Stimulated activated memory B cell treated with anti-CD40 and anti-IgM and Interleukin-4, amounts not matched to agents 10 μg/mL and 1 μg/mL and 100 μg/mL, for 72 hours (primary cell): ENCODE results near the gene GALNT7.
A peak's percentile ranks its signal among the peaks of the same experiment; 100 is the strongest.

ENCODE experiments used
- ATAC-seq: fragments of 150-1000 bp; cut with Tn5 transposase; 2 replicates; pipeline ENCODE4 v1.10.0; 2021
- H3K27ac Mint-ChIP-seq: one replicate; pipeline ENCODE4 v1.8.0; 2022; ENCODE audit warnings: mild to moderate bottlenecking, mixed read lengths
- H3K27me3 Mint-ChIP-seq: one replicate; pipeline ENCODE4 v1.8.0; 2022; ENCODE audit warnings: mixed read lengths
- H3K36me3 Mint-ChIP-seq: one replicate; pipeline ENCODE4 v1.8.0; 2022; ENCODE audit warnings: mixed read lengths
- H3K4me1 Mint-ChIP-seq: one replicate; pipeline ENCODE4 v1.8.0; 2022; ENCODE audit warnings: mixed read lengths
- H3K4me3 Mint-ChIP-seq: one replicate; pipeline ENCODE4 v1.8.0; 2022; ENCODE audit warnings: mild to moderate bottlenecking, moderate library complexity, mixed read lengths
- H3K9me3 Mint-ChIP-seq: one replicate; pipeline ENCODE4 v1.8.0; 2022; ENCODE audit warnings: mixed read lengths

Gene GALNT7

DNA sequence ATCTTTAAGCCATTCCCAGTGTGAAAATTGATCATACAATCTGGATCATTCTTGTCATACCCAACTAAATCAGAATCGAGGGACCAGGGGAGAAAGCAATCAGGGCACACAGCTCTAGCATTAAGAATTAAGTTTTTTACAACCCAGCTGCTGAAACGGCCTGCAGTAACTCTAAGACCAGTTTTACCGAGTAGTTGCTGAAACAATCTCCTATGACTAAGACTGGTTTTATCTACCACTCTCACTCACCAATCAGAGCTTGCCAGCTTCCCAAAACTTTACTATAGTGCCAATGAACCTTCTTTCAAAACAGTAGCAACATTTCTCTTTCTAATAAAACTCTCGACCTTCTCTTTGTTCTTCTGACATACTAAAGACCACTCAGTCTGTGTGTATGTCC, 199.3 kb downstream of the GALNT7 start:
- no peak for ATAC-seq
- H3K4me1 Mint-ChIP-seq: peaks cover 15% of the 10 kb centered on the region
- no peaks in the 10 kb centered on the region for H3K9me3 Mint-ChIP-seq
- peaks cover 2% of the 10 kb centered on the region for H3K27me3 Mint-ChIP-seq
- no peak overlapping the region for H3K27ac Mint-ChIP-seq
- no peak overlapping the region for H3K4me3 Mint-ChIP-seq
- no peaks in the 10 kb centered on the region for H3K36me3 Mint-ChIP-seq

DNA sequence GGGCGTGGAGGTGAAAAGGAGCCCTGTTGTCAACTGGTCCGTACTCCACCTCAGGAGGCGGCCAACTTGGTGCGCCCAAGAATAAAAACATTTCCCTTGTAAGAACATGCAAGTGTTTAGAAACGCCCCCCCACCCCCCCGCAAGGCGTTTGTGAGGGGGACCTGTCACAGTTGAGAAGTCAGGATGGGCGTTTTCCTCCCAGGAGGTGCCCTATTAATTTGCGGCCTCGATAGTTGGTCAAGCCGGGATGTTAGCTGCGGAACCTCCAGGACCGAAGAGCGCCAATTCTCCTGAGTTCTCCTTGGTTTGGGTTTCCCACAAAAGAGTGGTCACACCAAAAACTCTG, 201.5 kb downstream of the GALNT7 start:
- ATAC-seq: peak; percentile 61
- H3K27ac Mint-ChIP-seq: peak overlapping the region; percentile 83

DNA sequence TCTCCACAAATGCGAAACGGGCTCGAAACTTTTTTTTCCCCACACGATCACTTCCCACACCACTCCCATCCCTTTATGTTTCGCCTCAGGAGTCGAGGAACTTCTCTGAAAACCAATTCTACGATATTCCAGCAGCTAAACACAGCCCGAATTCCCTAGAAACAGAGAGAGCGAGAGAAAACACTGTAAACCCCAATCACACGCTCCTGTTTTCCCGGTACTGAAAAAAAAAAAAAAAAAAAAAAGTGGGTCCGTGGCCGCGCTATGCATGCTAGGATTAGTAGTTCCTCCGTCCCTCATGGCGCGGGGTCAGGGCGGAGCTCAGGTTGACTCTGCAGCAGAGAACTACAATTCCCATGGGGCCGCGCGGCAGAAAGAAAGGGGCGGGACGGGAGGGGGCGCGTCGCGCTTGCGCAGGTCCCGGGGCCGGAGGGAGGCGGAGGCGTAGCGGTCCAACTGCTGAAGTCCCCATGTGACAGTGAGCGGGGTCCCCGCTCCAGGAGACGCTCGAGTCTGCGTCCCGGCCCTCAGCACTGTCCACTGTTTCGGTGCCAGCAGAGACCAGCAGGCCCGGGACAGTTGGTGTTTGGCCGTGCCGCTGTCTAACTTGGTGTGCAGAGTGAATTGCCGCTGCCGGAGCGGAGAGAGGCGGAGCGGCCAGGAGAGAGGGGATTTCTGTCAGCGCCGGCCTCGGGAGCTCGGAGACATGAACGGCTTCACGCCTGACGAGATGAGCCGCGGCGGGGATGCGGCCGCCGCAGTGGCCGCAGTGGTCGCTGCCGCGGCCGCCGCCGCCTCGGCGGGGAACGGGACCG, 202.1 kb downstream of the GALNT7 start, which contains the start of gene SAP30:
Gene SAP30, plus strand, starts transcription at position 478 of the 815 bp plus-strand sequence. Its CDS starts 229 bp downstream, at position 707.
- Mint-ChIP-seq H3K4me1 (peaks cover 21% of the 10 kb centered on the region), H3K36me3 (no peaks in the 10 kb centered on the region), H3K27me3 (peaks cover 9% of the 10 kb centered on the region), H3K27ac (peak within 1 kb of the TSS; percentile 83), H3K9me3 (no peaks in the 10 kb centered on the region), H3K4me3 (peak within 1 kb of the TSS; percentile 100)
- ATAC-seq: peak; percentile 95

More for the DNA sequence above, 201.5 kb downstream of the GALNT7 start:
- Mint-ChIP-seq H3K4me3 (peak overlapping the region; percentile 100), H3K27me3 (peaks cover 9% of the 10 kb centered on the region), H3K9me3 (no peaks in the 10 kb centered on the region), H3K36me3 (no peaks in the 10 kb centered on the region), H3K4me1 (peaks cover 21% of the 10 kb centered on the region)

DNA sequence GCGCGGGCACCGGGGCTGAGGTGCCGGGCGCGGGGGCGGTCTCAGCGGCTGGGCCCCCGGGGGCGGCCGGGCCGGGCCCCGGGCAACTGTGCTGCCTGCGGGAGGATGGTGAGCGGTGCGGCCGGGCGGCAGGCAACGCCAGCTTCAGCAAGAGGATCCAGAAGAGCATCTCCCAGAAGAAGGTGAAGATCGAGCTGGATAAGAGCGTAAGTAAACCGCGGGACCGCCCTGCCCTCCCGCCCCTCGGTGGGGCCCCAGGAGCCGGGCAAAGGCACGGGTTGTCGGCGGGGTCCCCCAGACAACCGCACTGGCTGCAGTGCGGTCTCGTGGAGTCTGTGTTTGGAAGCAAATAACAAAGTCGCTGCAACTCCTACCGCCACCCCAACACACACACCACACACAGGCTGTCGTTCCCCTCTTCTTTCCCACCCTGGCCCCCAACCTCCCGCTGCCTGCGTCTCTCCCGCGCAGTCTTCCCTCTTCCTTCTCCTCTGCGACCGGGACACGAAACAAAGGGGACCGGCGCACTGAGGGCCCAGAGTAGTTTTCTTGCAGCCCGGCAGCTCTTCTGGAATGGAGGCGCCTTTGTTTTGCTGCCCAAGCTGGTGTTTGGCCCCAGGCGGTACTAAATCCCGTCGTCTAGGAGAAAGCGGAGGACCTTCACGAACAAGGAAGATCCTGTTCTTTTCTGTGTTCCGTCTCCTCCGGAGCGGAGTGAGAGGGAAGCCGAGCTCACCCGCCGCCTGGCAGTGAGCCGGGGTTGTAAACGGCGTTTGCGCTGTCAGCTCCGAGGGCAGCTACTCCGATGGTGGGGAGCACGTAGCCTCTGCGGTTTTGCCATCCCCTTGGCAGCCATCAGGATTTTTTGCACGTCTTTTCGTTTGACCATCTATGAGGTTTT, 202.9 kb downstream of the GALNT7 start:
- H3K36me3 Mint-ChIP-seq: no peaks in the 10 kb centered on the region

More for the DNA sequence above, 202.9 kb downstream of the GALNT7 start:
- Mint-ChIP-seq H3K9me3 (no peaks in the 10 kb centered on the region), H3K4me1 (peaks cover 21% of the 10 kb centered on the region), H3K4me3 (peak overlapping the region; percentile 100), H3K27me3 (peaks cover 9% of the 10 kb centered on the region), H3K27ac (peak overlapping the region; percentile 83)
- ATAC-seq: peak; percentile 37
